Endothelial cell of umbilical vein (primary cell): ENCODE data around the gene RECK. TPM values are rescaled to one million over a fixed set of nuclear protein-coding genes. Genes with fewer than 3 reads are reported as not detected.

ENCODE experiments used
- BruUV-seq: library from RNA; stranded (reverse); fragments of 400-500 nt; replicated peaks from 2 replicates; lab custom pipeline; 2021; lab: Mats Ljungman, UMichigan
- CTCF ChIA-PET: fragments of 300-600, 350-600 bp; sonication (Branson Sonifier 250); formaldehyde crosslinking; loops from one replicate; lab custom pipeline; 2021; ENCODE audit warnings: antibody characterized with exemption, inconsistent platforms; lab: Charles Lee
- POLR2A ChIA-PET: fragments of 300-600, 350-600 bp; sonication (Branson Sonifier 250); formaldehyde crosslinking; loops from one replicate; lab custom pipeline; 2021; ENCODE audit warnings: antibody characterized with exemption, inconsistent platforms; lab: Charles Lee
- DNase-seq: peaks from one replicate; pipeline ENCODE4 v3.0.0-alpha.2; 2011; ENCODE audit warnings: low read depth, low spot score
- FAIRE-seq: peaks from 2 replicates; lab custom pipeline; 2011; peaks lifted over from hg19 to GRCh38; lab: Jason Lieb, UNC
- H2AFZ ChIP-seq: 2 replicates; pipeline ENCODE4 v1.6.0; 2012; ENCODE audit warnings: low read depth, low read length, control low read depth, inconsistent platforms
- H3K27ac ChIP-seq: 2 replicates; pipeline ENCODE4 v1.5.1; 2011; ENCODE audit warnings: low read depth, mild to moderate bottlenecking, control low read depth, low read length, moderate library complexity; ENCODE audit not compliant: insufficient read depth
- H3K27me3 ChIP-seq, 2 experiments: 2 replicates each; pipeline versions ENCODE4 v1.6.0 to v1.6.1; 2011; ENCODE audit warnings: low read length in 2 of 2, mixed read lengths in 1 of 2; ENCODE audit not compliant: control insufficient read depth in 2 of 2, insufficient read depth in 2 of 2
- H3K36me3 ChIP-seq, 2 experiments: 2 replicates in 1 of 2; 3 replicates in 1 of 2; pipeline ENCODE4 v1.5.1; 2011; ENCODE audit warnings: low read length in 2 of 2, mild to moderate bottlenecking in 1 of 2, moderate library complexity in 1 of 2; ENCODE audit not compliant: control insufficient read depth in 2 of 2, insufficient read depth in 2 of 2; ENCODE audit errors: extremely low read depth in 1 of 2
- H3K4me1 ChIP-seq: 3 replicates; pipeline ENCODE4 v1.5.1; 2011; ENCODE audit warnings: mild to moderate bottlenecking, low read length; ENCODE audit not compliant: control insufficient read depth, insufficient read depth; ENCODE audit errors: extremely low read depth
- H3K4me2 ChIP-seq: 2 replicates; pipeline ENCODE4 v1.6.1; 2011; ENCODE audit warnings: low read length, control low read depth, mixed read lengths; ENCODE audit not compliant: insufficient read depth
- H3K4me3 ChIP-seq, 3 experiments: fragments of 200-600 bp in 1 of 3; sonication (generic), shearing (Covaris generic) in 1 of 3; replicated peaks in 1 of 3; 2 replicates each; pipeline ENCODE4 v1.5.1; 2011 to 2016; ENCODE audit warnings: control low read depth in 3 of 3, low read length in 3 of 3, mild to moderate bottlenecking in 2 of 3, inconsistent platforms in 1 of 3, low read depth in 1 of 3, moderate library complexity in 1 of 3; ENCODE audit not compliant: insufficient read depth in 1 of 3
- H3K79me2 ChIP-seq: 2 replicates; pipeline ENCODE4 v1.6.0; 2012; ENCODE audit warnings: low read length, inconsistent platforms; ENCODE audit not compliant: control insufficient read depth, insufficient read depth
- H3K9ac ChIP-seq: replicated peaks from 2 replicates; pipeline ENCODE3; 2011; ENCODE audit warnings: low read length, control low read depth; ENCODE audit not compliant: insufficient read depth; ENCODE audit errors: extremely low read depth
- H3K9me1 ChIP-seq: replicated peaks from 3 replicates; pipeline ENCODE4 v1.6.0; 2011; ENCODE audit warnings: mild to moderate bottlenecking, low read length; ENCODE audit not compliant: control insufficient read depth, insufficient read depth; ENCODE audit errors: extremely low read depth
- H3K9me3 ChIP-seq: replicated peaks from 2 replicates; pipeline ENCODE4 v1.5.1; 2012; ENCODE audit warnings: low read length, inconsistent platforms; ENCODE audit not compliant: control insufficient read depth, insufficient read depth
- H4K20me1 ChIP-seq: replicated peaks from 2 replicates; pipeline ENCODE3; 2011; ENCODE audit warnings: mild to moderate bottlenecking, low read length; ENCODE audit not compliant: control insufficient read depth, insufficient read depth; ENCODE audit errors: extremely low read depth
- CTCF ChIP-seq, 2 donors: IDR thresholded peaks; 1 replicate in 1 of 2; 2 replicates in 1 of 2; pipeline ENCODE4 v1.5.1; 2011; ENCODE audit warnings: low read length in 2 of 2, mild to moderate bottlenecking in 2 of 2, moderate library complexity in 2 of 2, control low read depth in 1 of 2, inconsistent platforms in 1 of 2, low read depth in 1 of 2; ENCODE audit not compliant: insufficient read depth in 1 of 2; ENCODE audit errors: extremely low read depth in 1 of 2
- EZH2 ChIP-seq: IDR thresholded peaks from 2 replicates; pipeline ENCODE4 v1.6.1; 2012; ENCODE audit warnings: borderline replicate concordance, low read depth, mild to moderate bottlenecking, moderate library complexity, low read length, inconsistent platforms; ENCODE audit not compliant: severe bottlenecking
- FOS ChIP-seq: IDR thresholded peaks from 2 replicates; pipeline ENCODE4 v1.6.1; 2011; ENCODE audit warnings: mild to moderate bottlenecking, low read length, moderate library complexity, borderline replicate concordance; ENCODE audit not compliant: insufficient read depth
- GATA2 ChIP-seq: IDR thresholded peaks from 2 replicates; pipeline ENCODE4 v1.7.0; 2011; ENCODE audit warnings: low read depth, mild to moderate bottlenecking, moderate library complexity, mixed read lengths, low read length; ENCODE audit not compliant: insufficient read length, insufficient read depth
- JUN ChIP-seq: IDR thresholded peaks from 2 replicates; pipeline ENCODE4 v1.6.1; 2011; ENCODE audit warnings: borderline replicate concordance, low read depth; ENCODE audit not compliant: insufficient read length, insufficient read depth
- MAX ChIP-seq: IDR thresholded peaks from 2 replicates; pipeline ENCODE4 v1.6.1; 2011; ENCODE audit not compliant: insufficient read depth, insufficient read length
- MYC ChIP-seq: IDR thresholded peaks from one replicate; pipeline ENCODE4 v1.6.1; 2011; ENCODE audit warnings: mild to moderate bottlenecking, low read depth, low read length
- POLR2A ChIP-seq: IDR thresholded peaks from 2 replicates; pipeline ENCODE4 v1.6.1; 2012; ENCODE audit warnings: low read depth, mild to moderate bottlenecking, control low read depth, low read length
- POLR2AphosphoS5 ChIP-seq: IDR thresholded peaks from 2 replicates; pipeline ENCODE4 v1.6.1; 2012; ENCODE audit warnings: low read depth, mild to moderate bottlenecking, control low read depth, low read length, moderate library complexity; ENCODE audit not compliant: insufficient read depth
- dilution Hi-C: fragments of 300-500 bp; cut with MboI; formaldehyde crosslinking; loops from one replicate; pipeline ENCODE4 v1.15.0; 2019; ENCODE audit warnings: low sequenced_read_pairs; ENCODE audit not compliant: extremely low pct_ligation_motif_present
- intact Hi-C: fragments of 100-400 bp; cut with micrococcal nuclease; formaldehyde crosslinking; loops from one replicate; pipeline ENCODE4 v1.10.0; 2022
- polyA plus RNA-seq, 4 experiments: library from polyadenylated mRNA; depleted of rRNA in 3 of 4; stranded (reverse) in 3 of 4; unstranded in 1 of 4; fragments of >200 nt; gene quantifications; 2 replicates each; pipeline versions ENCODE4 v1.2.1 to v1.2.3, GENCODE V29; 2011 to 2012; ENCODE audit warnings: missing spikeins in 1 of 4
- total RNA-seq: library from RNA; stranded (reverse); gene quantifications from 2 replicates; pipeline ENCODE4 v1.2.3, GENCODE V29; 2021

The RECK gene
- total and polyA plus RNA-seq, 2 donors (not counting 3 experiments of a cell fraction or from before 2014, with no cell fraction given): 12.0 to 14.1 TPM

GRCh38 chr9:36046923-36047322 is 10.2 kb downstream of the RECK start:
- FAIRE-seq: no peak
- no peak overlapping the region for H3K27ac ChIP-seq
- CTCF ChIA-PET: interaction anchor here (1.1 kb wide), 1 partner anchor 8 kb away, joined by 3 read pairs; no protein-coding TSS in a partner anchor
- no peaks in the 10 kb centered on the region for H4K20me1 ChIP-seq
- TF ChIP-seq POLR2A (no peak), GATA2 (no peak), MYC (no peak), JUN (no peak), POLR2AphosphoS5 (no peak), MAX (no peak), EZH2 (no peak), FOS (no peak), CTCF (IDR thresholded peaks at IDR 0.05; ENCODE audit: extremely low read depth in 1 of 2, insufficient read depth in 1 of 2, low read depth in 1 of 2, low read length in 2 of 2) (no peak)
- BruUV-seq: no TSS peak
- intact Hi-C loops: no loop called here
- H3K4me3 ChIP-seq: no peak overlapping the region
- peaks cover 51% of the 10 kb centered on the region for H3K79me2 ChIP-seq
- no peak overlapping the region for H2AFZ ChIP-seq
- POLR2A ChIA-PET: no interaction called here
- H3K4me1 ChIP-seq: peaks cover 3% of the 10 kb centered on the region
- no peak overlapping the region for H3K4me2 ChIP-seq
- H3K27me3 ChIP-seq: no peaks in the 10 kb centered on the region
- no peaks in the 10 kb centered on the region for H3K9me3 ChIP-seq
- DNase-seq: no peak
- H3K36me3 ChIP-seq: no peaks in the 10 kb centered on the region
- no peak overlapping the region for H3K9ac ChIP-seq
- H3K9me1 ChIP-seq: no peaks in the 10 kb centered on the region
- dilution Hi-C loops: no loop called here
